ENCODE measurements around the gene ABCA1.

Gene ABCA1

DNA sequence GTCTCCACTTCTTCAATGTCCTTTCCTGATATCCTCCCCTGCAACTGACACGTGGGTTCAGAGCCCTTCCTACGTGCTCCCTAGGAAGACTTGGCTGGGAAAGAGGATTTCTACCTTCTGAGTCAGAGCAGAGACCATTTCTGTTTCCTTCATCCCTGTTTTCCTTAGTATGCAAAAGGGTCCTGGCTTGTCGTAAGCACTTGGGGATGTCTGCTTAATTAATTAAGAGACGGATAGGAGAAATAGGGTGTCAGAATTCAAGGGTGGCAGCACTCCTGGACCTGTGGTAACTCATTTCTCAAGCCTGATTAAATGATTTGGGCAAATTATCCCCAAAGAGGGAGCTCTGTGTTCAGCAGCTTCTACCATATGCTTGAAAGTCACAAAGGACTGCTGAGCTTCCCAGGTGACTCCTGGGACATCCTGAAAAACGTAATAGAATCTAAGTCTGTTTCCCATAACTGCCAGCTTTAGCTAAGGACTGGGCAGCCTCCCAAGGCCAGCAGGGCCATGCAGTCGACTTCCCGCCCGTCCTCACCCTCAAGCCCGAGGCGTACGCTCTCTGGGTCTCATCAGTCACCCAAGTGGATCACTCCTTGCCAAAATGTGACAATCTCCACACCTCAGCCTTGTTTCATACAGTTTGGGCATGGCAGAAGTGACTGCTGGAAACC lies 20.5 kb downstream of the ABCA1 start:
- H3K9me3 ChIP-seq (ENCODE audit: insufficient read depth, low read length, severe bottlenecking), result no peaks in the 10 kb centered on the region

DNA sequence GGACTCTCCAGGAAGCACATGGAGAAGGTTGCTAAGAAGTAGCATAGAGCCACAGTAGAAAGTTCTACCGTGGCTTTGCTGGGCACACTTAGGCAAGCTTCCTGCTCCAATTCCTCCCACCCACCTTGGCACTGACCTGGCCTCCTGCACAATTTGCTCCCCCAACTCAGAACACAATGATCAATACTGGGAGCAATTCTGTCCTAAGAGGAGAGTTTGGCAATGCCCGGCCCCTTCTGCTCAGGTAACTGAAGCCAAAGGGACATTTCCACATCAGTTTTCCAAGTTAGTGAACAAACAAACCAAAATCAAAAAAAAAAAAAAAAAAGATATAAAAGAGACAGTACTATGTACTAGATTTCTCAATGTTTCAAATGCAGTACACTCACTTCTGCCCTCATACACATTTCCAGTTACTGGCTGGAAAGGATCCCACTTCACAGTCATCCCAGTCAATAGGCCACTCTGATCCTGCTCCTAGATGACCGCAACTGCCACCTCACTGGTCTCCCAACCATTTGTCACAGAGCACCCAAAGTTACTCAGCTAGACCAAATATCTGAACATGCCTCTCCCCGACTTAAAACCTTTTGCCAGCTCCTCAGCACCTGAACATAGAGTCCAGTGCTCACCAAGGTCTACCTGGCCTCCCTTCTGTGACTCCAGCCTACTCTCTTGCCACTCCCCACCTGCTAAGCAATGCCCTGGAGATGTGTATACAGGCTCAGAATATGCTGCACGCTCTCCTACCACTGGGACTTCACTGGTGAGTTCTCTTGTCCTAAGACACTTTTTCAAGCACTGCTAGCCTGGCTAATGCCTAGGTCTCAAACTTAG lies 21.3 kb downstream of the ABCA1 start:
- Histone ChIP-seq H2AFZ (ENCODE audit: low read depth, low read length) (no peak overlapping the region), H3K9ac (ENCODE audit: low read depth, low read length) (no peak overlapping the region), H3K36me3 (ENCODE audit: insufficient read depth, low read length) (no peaks in the 10 kb centered on the region), H3K4me1 (ENCODE audit: insufficient read depth, low read length) (no peaks in the 10 kb centered on the region), H3K27ac (ENCODE audit: low read length) (no peak overlapping the region), H3K79me2 (ENCODE audit: insufficient read depth, low read length) (no peaks in the 10 kb centered on the region), H4K20me1 (ENCODE audit: insufficient read depth, low read length) (no peaks in the 10 kb centered on the region), H3K27me3 (ENCODE audit: insufficient read depth, low read length, poor library complexity) (peaks cover 4% of the 10 kb centered on the region), H3K4me3 (ENCODE audit: low read depth in 1 of 2, low read length in 2 of 2) (no peak overlapping the region), H3K4me2 (ENCODE audit: insufficient read depth, low read length) (no peak overlapping the region), H3K9me3 (ENCODE audit: insufficient read depth, low read length, severe bottlenecking) (no peaks in the 10 kb centered on the region)
- TF ChIP-seq, protein P1, sequence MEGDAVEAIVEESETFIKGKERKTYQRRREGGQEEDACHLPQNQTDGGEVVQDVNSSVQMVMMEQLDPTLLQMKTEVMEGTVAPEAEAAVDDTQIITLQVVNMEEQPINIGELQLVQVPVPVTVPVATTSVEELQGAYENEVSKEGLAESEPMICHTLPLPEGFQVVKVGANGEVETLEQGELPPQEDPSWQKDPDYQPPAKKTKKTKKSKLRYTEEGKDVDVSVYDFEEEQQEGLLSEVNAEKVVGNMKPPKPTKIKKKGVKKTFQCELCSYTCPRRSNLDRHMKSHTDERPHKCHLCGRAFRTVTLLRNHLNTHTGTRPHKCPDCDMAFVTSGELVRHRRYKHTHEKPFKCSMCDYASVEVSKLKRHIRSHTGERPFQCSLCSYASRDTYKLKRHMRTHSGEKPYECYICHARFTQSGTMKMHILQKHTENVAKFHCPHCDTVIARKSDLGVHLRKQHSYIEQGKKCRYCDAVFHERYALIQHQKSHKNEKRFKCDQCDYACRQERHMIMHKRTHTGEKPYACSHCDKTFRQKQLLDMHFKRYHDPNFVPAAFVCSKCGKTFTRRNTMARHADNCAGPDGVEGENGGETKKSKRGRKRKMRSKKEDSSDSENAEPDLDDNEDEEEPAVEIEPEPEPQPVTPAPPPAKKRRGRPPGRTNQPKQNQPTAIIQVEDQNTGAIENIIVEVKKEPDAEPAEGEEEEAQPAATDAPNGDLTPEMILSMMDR (IDR thresholded peaks at IDR 0.05; ENCODE audit: borderline replicate concordance, extremely low read depth, low read length, poor library complexity, severe bottlenecking), result no peak
- TF ChIP-seq EZH2 (IDR thresholded peaks at IDR 0.05; ENCODE audit: borderline replicate concordance, low read depth, low read length, severe bottlenecking), result no peak
- DNase-seq, result no peak
- ATAC-seq (ENCODE audit: insufficient read depth, low read depth), result no peak

More for the DNA sequence above, 20.5 kb downstream of the ABCA1 start:
- no peak for TF ChIP-seq EZH2 (IDR thresholded peaks at IDR 0.05; ENCODE audit: borderline replicate concordance, low read depth, low read length, severe bottlenecking)
- TF ChIP-seq, protein P1 (IDR thresholded peaks at IDR 0.05; ENCODE audit: borderline replicate concordance, extremely low read depth, low read length, poor library complexity, severe bottlenecking), result no peak
- Histone ChIP-seq H3K36me3 (ENCODE audit: insufficient read depth, low read length) (no peaks in the 10 kb centered on the region), H2AFZ (ENCODE audit: low read depth, low read length) (no peak overlapping the region), H3K4me2 (ENCODE audit: insufficient read depth, low read length) (no peak overlapping the region), H3K27me3 (ENCODE audit: insufficient read depth, low read length, poor library complexity) (peaks cover 4% of the 10 kb centered on the region), H3K27ac (ENCODE audit: low read length) (no peak overlapping the region), H3K9ac (ENCODE audit: low read depth, low read length) (no peak overlapping the region), H4K20me1 (ENCODE audit: insufficient read depth, low read length) (no peaks in the 10 kb centered on the region), H3K79me2 (ENCODE audit: insufficient read depth, low read length) (no peaks in the 10 kb centered on the region), H3K4me3 (ENCODE audit: low read depth in 1 of 2, low read length in 2 of 2) (no peak overlapping the region), H3K4me1 (ENCODE audit: insufficient read depth, low read length) (no peaks in the 10 kb centered on the region)
- no peak for ATAC-seq (ENCODE audit: insufficient read depth, low read depth)
- DNase-seq, result no peak

DNA sequence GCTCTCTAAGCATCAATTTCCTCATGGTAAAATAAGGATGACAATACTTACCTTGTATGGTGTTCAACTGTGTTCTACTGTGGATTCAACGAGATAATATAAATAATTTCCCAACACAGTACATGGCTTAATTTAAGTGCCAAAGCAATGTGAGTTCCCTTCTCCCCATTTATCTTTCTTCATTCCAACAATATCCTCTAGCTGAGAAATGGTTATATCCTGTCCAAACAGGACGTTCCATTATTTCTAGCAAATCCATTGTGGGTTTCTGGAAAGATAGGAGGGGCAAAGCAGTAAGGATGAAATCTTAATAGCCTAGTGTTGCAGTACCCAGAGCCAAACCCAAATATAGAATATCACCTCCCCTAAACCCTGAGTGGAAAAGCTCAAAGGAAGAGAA lies 22.0 kb downstream of the ABCA1 start:
- Histone ChIP-seq H3K27me3 (ENCODE audit: insufficient read depth, low read length, poor library complexity) (peaks cover 4% of the 10 kb centered on the region), H3K9me3 (ENCODE audit: insufficient read depth, low read length, severe bottlenecking) (no peaks in the 10 kb centered on the region), H2AFZ (ENCODE audit: low read depth, low read length) (no peak overlapping the region), H3K9ac (ENCODE audit: low read depth, low read length) (no peak overlapping the region), H3K27ac (ENCODE audit: low read length) (no peak overlapping the region), H3K4me1 (ENCODE audit: insufficient read depth, low read length) (no peaks in the 10 kb centered on the region), H3K79me2 (ENCODE audit: insufficient read depth, low read length) (no peaks in the 10 kb centered on the region), H3K4me2 (ENCODE audit: insufficient read depth, low read length) (no peak overlapping the region), H3K36me3 (ENCODE audit: insufficient read depth, low read length) (no peaks in the 10 kb centered on the region), H3K4me3 (ENCODE audit: low read depth in 1 of 2, low read length in 2 of 2) (no peak overlapping the region), H4K20me1 (ENCODE audit: insufficient read depth, low read length) (no peaks in the 10 kb centered on the region)
- TF ChIP-seq, protein P1 (IDR thresholded peaks at IDR 0.05; ENCODE audit: borderline replicate concordance, extremely low read depth, low read length, poor library complexity, severe bottlenecking), result no peak
- DNase-seq (no peak), ATAC-seq (ENCODE audit: insufficient read depth, low read depth) (no peak)

Data from DND-41 (cell line).